A549 (cell line): Measurements from ENCODE around the gene HES4. TPM values are rescaled to one million over a fixed set of nuclear protein-coding genes. Genes with fewer than 3 reads are reported as not detected.

ENCODE experiments used
- ATAC-seq, 2 experiments: fragments of 200-7000 bp in 1 of 2; fragments of >200 bp in 1 of 2; cut with Nextera tagmentation in 1 of 2; cut with Tn5 transposase in 1 of 2; 3 replicates each; pipeline versions ENCODE4 v1.8.0 to v1.9.1; 2018 to 2020; ENCODE audit warnings: mild to moderate bottlenecking in 1 of 2, moderate library complexity in 1 of 2
- CTCF ChIA-PET: fragments of 300-600 bp; sonication (Branson Sonifier 250); formaldehyde crosslinking; extraction: SDS; loops from one replicate; lab custom pipeline; 2021; ENCODE audit warnings: antibody characterized with exemption, inconsistent platforms; lab: Yijun Ruan, JAX
- POLR2A ChIA-PET: fragments of 350-600 bp; formaldehyde crosslinking; extraction: SDS; loops from one replicate; lab custom pipeline; 2021; ENCODE audit warnings: antibody characterized with exemption, inconsistent platforms; lab: Yijun Ruan, JAX
- DNase-seq, 2 experiments: peaks; one replicate each; pipeline versions ENCODE4 v3.0.0 to v3.0.0-alpha.2; 2011 to 2016; ENCODE audit warnings: low read depth in 1 of 2, low spot score in 1 of 2
- FAIRE-seq: peaks from 2 replicates; lab custom pipeline; 2011; peaks lifted over from hg19 to GRCh38; lab: Jason Lieb, UNC
- H3K27ac ChIP-seq, 2 experiments: fragments of >200 bp; sonication (Bioruptor Twin); formaldehyde crosslinking; 3 replicates each; pipeline ENCODE4 v1.5.1; 2016 to 2017
- H3K4me1 ChIP-seq: fragments of >200 bp; sonication (Bioruptor Twin); formaldehyde crosslinking; 3 replicates; pipeline ENCODE4 v1.6.1; 2016
- H3K4me2 ChIP-seq: fragments of >200 bp; sonication (Bioruptor Twin); formaldehyde crosslinking; 3 replicates; pipeline ENCODE4 v1.6.1; 2016
- H3K4me3 ChIP-seq: fragments of >200 bp; sonication (Bioruptor Twin); formaldehyde crosslinking; 3 replicates; pipeline ENCODE4 v1.5.1; 2016
- H3K9me3 ChIP-seq: fragments of >200 bp; sonication (Bioruptor Twin); formaldehyde crosslinking; 3 replicates; pipeline ENCODE4 v1.6.1; 2016
- BCL3 ChIP-seq: fragments of >200 bp; sonication (Bioruptor Twin); formaldehyde crosslinking; IDR thresholded peaks from 3 replicates; pipeline ENCODE4 v1.6.1; 2016
- CBX2 ChIP-seq: fragments of 200-600 bp; sonication (generic); IDR thresholded peaks from 2 replicates; pipeline ENCODE4 v1.6.1; 2016; ENCODE audit warnings: low read depth, mild to moderate bottlenecking, borderline replicate concordance
- CHD4 ChIP-seq: fragments of 200-600 bp; sonication (generic); IDR thresholded peaks from 2 replicates; pipeline ENCODE4 v1.6.1; 2016; ENCODE audit warnings: antibody characterized with exemption, mild to moderate bottlenecking, borderline replicate concordance
- EHF ChIP-seq: fragments of 250-450 bp; sonication (Bioruptor Pico); IDR thresholded peaks from 2 replicates; pipeline ENCODE4 v1.5.0; 2020; ENCODE audit warnings: mild to moderate bottlenecking
- EHMT2 ChIP-seq: fragments of 200-600 bp; sonication (generic); IDR thresholded peaks from 2 replicates; pipeline ENCODE4 v1.6.1; 2016; ENCODE audit warnings: antibody characterized with exemption, low read depth, mild to moderate bottlenecking, moderate library complexity
- EP300 ChIP-seq, 2 experiments: fragments of >200 bp; sonication (Bioruptor Twin); formaldehyde crosslinking; IDR thresholded peaks; 2 replicates in 1 of 2; 3 replicates in 1 of 2; pipeline ENCODE4 v1.6.1; 2016 to 2017
- FOSL2 ChIP-seq, 2 experiments: fragments of 450-650 bp in 1 of 2; fragments of >200 bp in 1 of 2; sonication (Bioruptor Twin) in 1 of 2; formaldehyde crosslinking; IDR thresholded peaks; 2 replicates each; pipeline versions ENCODE4 v1.5.0 to v1.6.1; 2016 to 2020; ENCODE audit warnings: mild to moderate bottlenecking in 1 of 2, moderate library complexity in 1 of 2
- GATA3 ChIP-seq: IDR thresholded peaks from 2 replicates; pipeline ENCODE4 v1.6.1; 2012; ENCODE audit warnings: borderline replicate concordance
- HES2 ChIP-seq: fragments of >200 bp; sonication (Bioruptor Twin); formaldehyde crosslinking; IDR thresholded peaks from 2 replicates; pipeline ENCODE4 v1.6.1; 2016
- HEYL ChIP-seq: fragments of 250-450 bp; sonication (Bioruptor Pico); IDR thresholded peaks from 2 replicates; pipeline ENCODE4 v1.8.0; 2021; ENCODE audit warnings: mild to moderate bottlenecking, moderate library complexity
- HOXA7 ChIP-seq: fragments of 250-450 bp; sonication (Bioruptor Pico); IDR thresholded peaks from 2 replicates; pipeline ENCODE4 v1.5.0; 2020; ENCODE audit warnings: mild to moderate bottlenecking, moderate library complexity
- HOXB13 ChIP-seq: fragments of 250-450 bp; sonication (Bioruptor Pico); IDR thresholded peaks from 2 replicates; pipeline ENCODE4 v1.5.0; 2020; ENCODE audit warnings: low read depth, mild to moderate bottlenecking, moderate library complexity
- HOXB5 ChIP-seq: fragments of 250-450 bp; sonication (Bioruptor Pico); IDR thresholded peaks from 2 replicates; pipeline ENCODE4 v1.5.0; 2020; ENCODE audit warnings: mild to moderate bottlenecking, moderate library complexity
- JUNB ChIP-seq: fragments of >200 bp; sonication (Bioruptor Twin); formaldehyde crosslinking; IDR thresholded peaks from 2 replicates; pipeline ENCODE4 v1.6.1; 2016
- KDM1A ChIP-seq: fragments of 200-600 bp; sonication (generic); IDR thresholded peaks from 2 replicates; pipeline ENCODE4 v1.6.1; 2016; ENCODE audit warnings: low read depth, mild to moderate bottlenecking
- KDM5A ChIP-seq: fragments of 200-600 bp; sonication (generic); IDR thresholded peaks from 2 replicates; pipeline ENCODE4 v1.6.1; 2016; ENCODE audit warnings: antibody characterized with exemption, mild to moderate bottlenecking
- MAFK ChIP-seq: fragments of 450-650 bp; IDR thresholded peaks from 2 replicates; pipeline ENCODE4 v1.6.1; 2014; ENCODE audit not compliant: partially characterized antibody
- MAX ChIP-seq: IDR thresholded peaks from 2 replicates; pipeline ENCODE4 v1.6.1; 2012
- MAZ ChIP-seq: fragments of 150-350 bp; IDR thresholded peaks from 2 replicates; pipeline ENCODE4 v1.6.1; 2014; ENCODE audit warnings: antibody characterized with exemption, low read depth, low read length, borderline replicate concordance
- NR3C1 ChIP-seq: fragments of >200 bp; sonication (Bioruptor Twin); formaldehyde crosslinking; IDR thresholded peaks from 3 replicates; pipeline ENCODE4 v1.6.1; 2017
- POLR2A ChIP-seq: IDR thresholded peaks from 2 replicates; pipeline ENCODE4 v1.6.1; 2012; ENCODE audit warnings: mild to moderate bottlenecking, low read length
- RARB ChIP-seq: fragments of 250-450 bp; sonication (Bioruptor Pico); IDR thresholded peaks from 2 replicates; pipeline ENCODE4 v1.8.0; 2021; ENCODE audit warnings: mild to moderate bottlenecking, moderate library complexity
- RFX5 ChIP-seq: fragments of 450-650 bp; IDR thresholded peaks from 2 replicates; pipeline ENCODE4 v1.7.1; 2014; ENCODE audit warnings: antibody characterized with exemption, mild to moderate bottlenecking, moderate library complexity
- SMC3 ChIP-seq: fragments of >200 bp; sonication (Bioruptor Twin); formaldehyde crosslinking; IDR thresholded peaks from 3 replicates; pipeline ENCODE4 v1.6.1; 2018; ENCODE audit warnings: inconsistent platforms
- SREBF2 ChIP-seq: fragments of 450-650 bp; IDR thresholded peaks from 2 replicates; pipeline ENCODE4 v1.6.1; 2014; ENCODE audit warnings: mild to moderate bottlenecking, moderate library complexity
- ZC3H11A ChIP-seq: fragments of 450-650 bp; IDR thresholded peaks from 2 replicates; pipeline ENCODE4 v1.6.1; 2014; ENCODE audit warnings: antibody characterized with exemption, mild to moderate bottlenecking
- ZNF302 ChIP-seq: fragments of 250-450 bp; sonication (Bioruptor Pico); IDR thresholded peaks from 2 replicates; pipeline ENCODE4 v1.9.0; 2021; ENCODE audit warnings: inconsistent platforms, mild to moderate bottlenecking, moderate library complexity
- WGBS: methylation state at CpG from one replicate; pipeline ENCODE4 v1.1.6; 2017; ENCODE audit errors: missing lambda C conversion rate; 5-methylcytosine and 5-hydroxymethylcytosine counted together
- polyA plus RNA-seq, 4 experiments: library from polyadenylated mRNA; depleted of rRNA in 3 of 4; stranded (reverse); fragments of >200 nt; fragmentation: RNase III in 1 of 4; extraction: RNeasy Plus Mini Kit Qiagen cat#74134 plus additional on column Dnase treatment in 1 of 4; gene quantifications; 2 replicates in 3 of 4; 3 replicates in 1 of 4; pipeline ENCODE4 v1.2.3, GENCODE V29; 2011 to 2017

Gene HES4
- polyA plus RNA-seq, 2 of the 4 experiments (the other 2 are of a cell fraction), result 5.9 to 8.4 TPM

- POLR2A ChIA-PET, result no interaction called here
- DNase-seq (no peak), FAIRE-seq (no peak), ATAC-seq (no peak)
- Histone ChIP-seq H3K4me3 (no peak overlapping the region), H3K9me3 (no peaks in the 10 kb centered on the region), H3K4me1 (peaks cover 13% of the 10 kb centered on the region), H3K27ac (no peak overlapping the region), H3K4me2 (no peak overlapping the region)
- WGBS, result 82% methylated on average over 15 of the region's 15 CpGs
- TF ChIP-seq KDM1A (no peak), POLR2A (no peak), CBX2 (no peak), HES2 (no peak), ZNF302 (CRISPR knock-in tag) (no peak), HOXA7 (CRISPR knock-in tag) (no peak), KDM5A (no peak), EP300 (IDR thresholded peaks at IDR 0.05) (no peak), MAZ (no peak), CHD4 (no peak), RARB (CRISPR knock-in tag) (no peak), ZC3H11A (no peak)
- CTCF ChIA-PET, result interaction anchor here (1.4 kb wide), 1 partner anchor 14 kb away, joined by 8 read pairs; no protein-coding TSS in a partner anchor
These were observed 30.5 kb downstream of the HES4 start for GRCh38 chr1:969260-969855.

- H3K4me2 ChIP-seq, result peak overlapping the region; percentile 89
- DNase-seq, result no peak
- TF ChIP-seq SREBF2, result no peak
- TF ChIP-seq RFX5, result no peak
- TF ChIP-seq JUNB, result no peak
- TF ChIP-seq CHD4, result no peak
- TF ChIP-seq HOXB13 (CRISPR knock-in tag), result no peak
- TF ChIP-seq SMC3, result no peak
- no peak for TF ChIP-seq MAFK
- TF ChIP-seq EHF (CRISPR knock-in tag), result no peak
- no peak for TF ChIP-seq EHMT2
- no peak for TF ChIP-seq HEYL (CRISPR knock-in tag)
- TF ChIP-seq KDM1A, result no peak
- WGBS, result 77% methylated on average over 7 of the region's 23 CpGs
- POLR2A ChIA-PET, result interaction anchor here (0.8 to 1.1 kb wide), 2 partner anchors 8 to 9 kb away, joined by 3 to 14 read pairs; no protein-coding TSS in a partner anchor
- CTCF ChIA-PET, result interaction anchor here (1.1 to 1.2 kb wide), 3 partner anchors 8 to 28 kb away, joined by 3 to 6 read pairs (median 6); no protein-coding TSS in a partner anchor
- H3K4me1 ChIP-seq, result peaks cover 13% of the 10 kb centered on the region
- H3K27ac ChIP-seq, result peak overlapping the region; percentile 94 to 96
- no peak for FAIRE-seq
- peak overlapping the region; percentile 70 for H3K4me3 ChIP-seq
- ATAC-seq, result no peak
- no peaks in the 10 kb centered on the region for H3K9me3 ChIP-seq
These were observed 32.2 kb downstream of the HES4 start for GRCh38 chr1:967466-968343.

GRCh38 chr1:966704-967300, 33.1 kb downstream of the HES4 start:
- no peak for FAIRE-seq
- CTCF ChIA-PET, result interaction anchor here (1.1 kb wide), 2 partner anchors 9 to 27 kb away, joined by 3 to 6 read pairs; no protein-coding TSS in a partner anchor
- peak overlapping the region; percentile 94 to 96 for H3K27ac ChIP-seq
- TF ChIP-seq MAX (peak; percentile 72), HOXB5 (no peak), BCL3 (0 out of 3 replicates have a peak, but pooled peaks have one; percentile 20), POLR2A (peak; percentile 44), EP300 (IDR thresholded peaks at IDR 0.05) (no peak), GATA3 (no peak), FOSL2 (IDR thresholded peaks at IDR 0.05) (no peak), FOSL2 (CRISPR knock-in tag; IDR thresholded peaks at IDR 0.05) (peak; percentile 39; the same call in 1 of the 2 replicates), NR3C1 (no peak)
- WGBS, result 6% methylated on average over 10 of the region's 60 CpGs
- H3K9me3 ChIP-seq, result no peaks in the 10 kb centered on the region
- peaks cover 13% of the 10 kb centered on the region for H3K4me1 ChIP-seq
- POLR2A ChIA-PET, result interaction anchor here (1.1 to 1.2 kb wide), 2 partner anchors 9 to 24 kb away, joined by 10 to 14 read pairs; no protein-coding TSS in a partner anchor
- peak overlapping the region; percentile 89 for H3K4me2 ChIP-seq
- peak overlapping the region; percentile 70 for H3K4me3 ChIP-seq
- peak; percentile 56 to 65 for DNase-seq
- peak; percentile 74 to 90 for ATAC-seq
